DOHH2 (cell line): ENCODE measurements around the gene CDK15.

Source experiments
- H3F3A ChIP-seq: fragments of 200-600 bp; sonication (generic), shearing (Covaris generic); 2 replicates; pipeline ENCODE4 v1.6.0; 2016; ENCODE audit warnings: antibody characterized with exemption, mild to moderate bottlenecking; ENCODE audit not compliant: control insufficient read depth, insufficient read depth
- H3K27ac ChIP-seq: fragments of 200-600 bp; sonication (generic); 2 replicates; pipeline ENCODE4 v1.5.1; 2014; ENCODE audit warnings: low read depth, mild to moderate bottlenecking, low read length, moderate library complexity
- H3K27me3 ChIP-seq: fragments of 200-600 bp; sonication (generic); 2 replicates; pipeline ENCODE4 v1.6.1; 2014; ENCODE audit warnings: mild to moderate bottlenecking, low read length, mixed read lengths; ENCODE audit not compliant: control insufficient read depth
- H3K36me3 ChIP-seq: fragments of 200-600 bp; sonication (generic); 2 replicates; pipeline ENCODE4 v1.6.1; 2014; ENCODE audit warnings: mild to moderate bottlenecking, low read length, moderate library complexity, mixed read lengths; ENCODE audit not compliant: control insufficient read depth
- H3K4me1 ChIP-seq: fragments of 200-600 bp; sonication (generic); 2 replicates; pipeline ENCODE4 v1.6.1; 2014; ENCODE audit warnings: mild to moderate bottlenecking, low read length, mixed read lengths; ENCODE audit not compliant: control insufficient read depth
- H3K4me2 ChIP-seq: fragments of 200-600 bp; sonication (generic); 2 replicates; pipeline ENCODE4 v1.6.0; 2014; ENCODE audit warnings: mild to moderate bottlenecking, low read length, moderate library complexity
- H3K4me3 ChIP-seq: fragments of 200-600 bp; sonication (generic); 2 replicates; pipeline ENCODE4 v1.5.1; 2014; ENCODE audit warnings: mild to moderate bottlenecking, low read length, mixed read lengths
- H3K79me2 ChIP-seq: fragments of 200-600 bp; sonication (generic); 2 replicates; pipeline ENCODE4 v1.6.1; 2014; ENCODE audit warnings: mild to moderate bottlenecking, low read length, mixed read lengths; ENCODE audit not compliant: control insufficient read depth
- H3K9me2 ChIP-seq: fragments of 200-600 bp; sonication (generic); replicated peaks from 2 replicates; pipeline ENCODE4 v1.6.1; 2014; ENCODE audit warnings: mild to moderate bottlenecking, low read length, mixed read lengths; ENCODE audit not compliant: control insufficient read depth
- H3K9me3 ChIP-seq: fragments of 200-600 bp; sonication (generic); 2 replicates; pipeline ENCODE4 v1.6.1; 2014; ENCODE audit warnings: antibody characterized with exemption, low read length, mixed read lengths; ENCODE audit not compliant: control insufficient read depth, insufficient read depth
- H4K20me1 ChIP-seq: fragments of 200-600 bp; sonication (generic); 2 replicates; pipeline ENCODE4 v1.6.0; 2014; ENCODE audit warnings: low read depth, mild to moderate bottlenecking, antibody characterized with exemption, low read length, moderate library complexity; ENCODE audit not compliant: control insufficient read depth, insufficient read depth
- EZH2phosphoT487 ChIP-seq: fragments of 200-600 bp; sonication (generic); IDR thresholded peaks from 2 replicates; pipeline ENCODE4 v1.6.1; 2017; ENCODE audit warnings: borderline replicate concordance, mild to moderate bottlenecking, antibody characterized with exemption, low read length, moderate library complexity, mixed read lengths
- TF ChIP-seq, protein P1 (sequence below): fragments of 200-600 bp; sonication (generic); IDR thresholded peaks from one replicate; pipeline ENCODE4 v1.5.1; 2014; ENCODE audit warnings: antibody characterized with exemption, mild to moderate bottlenecking, low read depth, low read length; ENCODE audit not compliant: poor library complexity, severe bottlenecking

The CDK15 gene

DNA sequence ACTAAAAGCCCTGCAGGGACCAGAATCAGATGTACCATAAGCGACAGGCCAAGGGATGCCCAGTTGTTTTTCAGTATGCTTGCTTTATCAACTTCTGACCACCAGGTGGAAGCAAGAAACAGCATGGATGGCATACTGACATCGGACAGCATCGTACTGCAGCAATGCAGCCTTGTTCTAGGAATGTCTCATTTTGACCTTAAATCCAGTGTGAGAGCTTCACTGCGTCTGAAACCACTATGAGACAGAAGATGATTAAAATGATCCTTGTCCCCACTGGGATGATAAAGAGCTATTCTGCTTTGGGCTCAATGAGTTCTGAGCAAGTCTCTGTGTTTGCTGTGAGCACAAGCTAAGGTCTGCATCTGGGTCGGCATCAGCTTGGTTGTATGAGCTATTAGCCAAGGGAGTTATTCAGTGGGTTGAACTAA, 54.3 kb downstream of the CDK15 start:
- Histone ChIP-seq H3F3A (no peaks in the 10 kb centered on the region), H3K36me3 (no peaks in the 10 kb centered on the region), H4K20me1 (no peaks in the 10 kb centered on the region), H3K4me2 (no peak overlapping the region), H3K4me1 (peaks cover 8% of the 10 kb centered on the region), H3K4me3 (no peak overlapping the region), H3K27ac (no peak overlapping the region), H3K9me3 (no peaks in the 10 kb centered on the region), H3K79me2 (no peaks in the 10 kb centered on the region), H3K9me2 (no peaks in the 10 kb centered on the region), H3K27me3 (peaks cover 28% of the 10 kb centered on the region)
- no peak for TF ChIP-seq EZH2phosphoT487
- TF ChIP-seq, protein P1, sequence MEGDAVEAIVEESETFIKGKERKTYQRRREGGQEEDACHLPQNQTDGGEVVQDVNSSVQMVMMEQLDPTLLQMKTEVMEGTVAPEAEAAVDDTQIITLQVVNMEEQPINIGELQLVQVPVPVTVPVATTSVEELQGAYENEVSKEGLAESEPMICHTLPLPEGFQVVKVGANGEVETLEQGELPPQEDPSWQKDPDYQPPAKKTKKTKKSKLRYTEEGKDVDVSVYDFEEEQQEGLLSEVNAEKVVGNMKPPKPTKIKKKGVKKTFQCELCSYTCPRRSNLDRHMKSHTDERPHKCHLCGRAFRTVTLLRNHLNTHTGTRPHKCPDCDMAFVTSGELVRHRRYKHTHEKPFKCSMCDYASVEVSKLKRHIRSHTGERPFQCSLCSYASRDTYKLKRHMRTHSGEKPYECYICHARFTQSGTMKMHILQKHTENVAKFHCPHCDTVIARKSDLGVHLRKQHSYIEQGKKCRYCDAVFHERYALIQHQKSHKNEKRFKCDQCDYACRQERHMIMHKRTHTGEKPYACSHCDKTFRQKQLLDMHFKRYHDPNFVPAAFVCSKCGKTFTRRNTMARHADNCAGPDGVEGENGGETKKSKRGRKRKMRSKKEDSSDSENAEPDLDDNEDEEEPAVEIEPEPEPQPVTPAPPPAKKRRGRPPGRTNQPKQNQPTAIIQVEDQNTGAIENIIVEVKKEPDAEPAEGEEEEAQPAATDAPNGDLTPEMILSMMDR: peak; percentile 69

DNA sequence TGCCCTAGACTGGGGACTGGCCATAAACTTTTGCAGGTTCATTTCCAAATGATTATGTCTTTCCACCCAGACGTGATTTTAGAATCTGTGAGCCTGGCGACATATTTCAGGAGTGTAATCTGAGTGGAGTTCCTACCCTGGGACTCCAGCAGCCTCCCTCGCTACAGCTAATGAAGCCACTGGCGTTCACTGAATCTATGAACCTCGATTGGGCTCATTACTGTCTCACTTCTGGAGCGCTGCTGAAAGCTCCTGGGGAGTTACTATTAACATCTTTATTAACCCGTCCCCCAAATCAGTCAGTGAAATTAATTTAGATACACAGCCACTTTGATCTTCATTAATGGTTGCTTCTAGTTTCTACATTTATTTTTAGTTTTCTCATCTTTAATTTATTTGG, 56.5 kb downstream of the CDK15 start:
- Histone ChIP-seq H3K9me2 (no peaks in the 10 kb centered on the region), H3K27ac (no peak overlapping the region), H3K79me2 (no peaks in the 10 kb centered on the region), H3K36me3 (no peaks in the 10 kb centered on the region), H3F3A (no peaks in the 10 kb centered on the region), H3K4me1 (peaks cover 8% of the 10 kb centered on the region), H3K9me3 (no peaks in the 10 kb centered on the region), H3K4me2 (no peak overlapping the region), H3K27me3 (peaks cover 22% of the 10 kb centered on the region), H4K20me1 (no peaks in the 10 kb centered on the region), H3K4me3 (no peak overlapping the region)
- no peak for TF ChIP-seq EZH2phosphoT487
- TF ChIP-seq, protein P1: no peak

DNA sequence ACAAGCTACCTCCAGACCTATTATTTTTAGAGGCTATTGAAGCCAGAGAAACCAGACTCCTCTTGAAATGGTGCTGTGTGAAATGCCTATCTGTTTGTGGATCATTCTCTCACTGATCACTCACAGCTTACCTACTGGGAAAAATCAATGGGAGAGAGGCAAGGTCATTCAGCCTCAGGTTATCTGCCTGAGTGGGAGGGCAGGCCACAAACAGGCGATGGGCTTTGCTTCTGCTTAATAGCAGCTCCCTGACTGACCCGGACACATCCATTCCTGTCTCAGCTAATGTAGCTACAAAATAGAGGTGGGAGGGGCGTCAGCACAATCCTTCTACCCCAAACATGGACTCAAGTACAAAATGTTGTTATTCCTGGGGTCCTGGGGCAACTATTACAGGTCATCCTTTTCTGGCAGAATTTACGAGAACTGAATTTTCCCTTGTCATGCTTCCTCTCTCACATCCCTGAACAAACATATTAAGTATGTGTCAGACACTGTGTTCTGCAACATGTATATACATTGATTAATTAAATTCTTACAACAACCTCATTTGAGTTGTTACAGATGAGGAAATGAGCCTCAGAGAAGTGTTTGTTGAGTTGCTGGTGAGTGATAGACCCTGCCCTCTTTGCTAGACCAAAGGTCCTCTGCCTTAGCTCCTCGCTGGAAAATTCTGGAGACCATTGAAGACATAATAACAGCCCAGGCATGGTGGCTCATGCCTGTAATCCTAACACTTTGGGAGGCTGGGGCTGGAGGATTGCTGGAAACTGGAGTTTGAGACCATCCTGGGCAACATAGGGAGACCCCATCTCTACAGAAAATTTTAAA, 60.5 kb downstream of the CDK15 start:
- no peaks in the 10 kb centered on the region for H3K36me3 ChIP-seq
- no peak for TF ChIP-seq EZH2phosphoT487
- TF ChIP-seq, protein P1: no peak
- H3K9me3 ChIP-seq: no peaks in the 10 kb centered on the region
- H3K27me3 ChIP-seq: no peaks in the 10 kb centered on the region
- H3K79me2 ChIP-seq: no peaks in the 10 kb centered on the region
- H3K4me1 ChIP-seq: no peaks in the 10 kb centered on the region
- no peaks in the 10 kb centered on the region for H4K20me1 ChIP-seq
- H3F3A ChIP-seq: no peaks in the 10 kb centered on the region
- no peaks in the 10 kb centered on the region for H3K9me2 ChIP-seq
- no peak overlapping the region for H3K27ac ChIP-seq
- no peak overlapping the region for H3K4me2 ChIP-seq
- H3K4me3 ChIP-seq: no peak overlapping the region
